GM18511 (cell line): Measurements from ENCODE around the gene PITPNC1.
"Not testable (repeated sequence)": the region's sequence is repeated elsewhere in the genome, so short reads cannot be mapped to it uniquely, and the experiment has no call there.

Source experiments
- ATAC-seq: cut with Tn5 transposase; IDR thresholded peaks from one replicate; pipeline ENCODE4 v1.9.1; 2021; ENCODE audit warnings: mild to moderate bottlenecking, moderate library complexity; ENCODE audit not compliant: unreplicated experiment

The PITPNC1 gene

GRCh38 chr17:67606896-67607604 is 230.0 kb downstream of the PITPNC1 start:
- no peak for ATAC-seq

DNA sequence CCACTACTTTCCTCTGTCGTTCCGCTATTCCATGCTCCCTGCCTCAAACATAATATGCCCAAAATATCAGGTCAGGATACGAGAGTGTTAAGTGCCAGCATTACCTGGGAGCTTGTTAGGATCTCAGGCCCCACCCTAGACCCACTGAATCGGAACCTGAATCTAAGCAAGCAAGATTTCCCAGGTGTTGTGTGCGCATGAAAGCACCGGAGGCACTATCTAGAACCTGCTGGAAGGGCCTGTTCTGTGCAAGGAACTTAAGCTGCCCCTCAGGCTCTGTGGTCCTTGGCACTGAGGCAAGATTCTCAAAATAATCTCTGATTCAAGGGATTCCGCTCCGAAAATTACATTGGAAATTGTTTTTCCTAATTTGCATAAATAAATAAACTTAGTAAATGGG is 233.0 kb downstream of the PITPNC1 start:
- ATAC-seq, result no peak

- no peak for ATAC-seq
Measured at GRCh38 chr17:67613961-67614360, 236.9 kb downstream of the PITPNC1 start.

- no peak for ATAC-seq
Measured at GRCh38 chr17:67615011-67615561, 238.0 kb downstream of the PITPNC1 start.

DNA sequence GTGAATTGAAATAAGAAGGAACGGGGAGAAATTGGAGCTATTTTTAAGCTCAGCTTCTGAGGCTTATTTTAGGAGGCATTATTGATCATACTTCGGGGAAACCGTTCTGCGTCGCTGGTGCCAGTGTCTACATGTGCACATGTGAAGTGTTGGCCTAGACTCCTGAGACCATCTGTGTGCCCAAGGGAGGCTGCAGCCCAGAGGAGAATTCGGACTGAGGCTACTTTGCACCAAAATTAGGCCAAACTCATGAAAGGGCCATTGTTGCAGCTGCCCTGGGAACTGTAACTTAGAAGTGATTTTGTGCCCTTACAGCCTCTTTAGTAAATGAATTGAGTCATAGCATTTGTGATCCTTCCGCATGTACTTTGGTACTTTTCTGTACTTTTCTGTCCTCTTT is 238.7 kb downstream of the PITPNC1 start:
- no peak for ATAC-seq

DNA sequence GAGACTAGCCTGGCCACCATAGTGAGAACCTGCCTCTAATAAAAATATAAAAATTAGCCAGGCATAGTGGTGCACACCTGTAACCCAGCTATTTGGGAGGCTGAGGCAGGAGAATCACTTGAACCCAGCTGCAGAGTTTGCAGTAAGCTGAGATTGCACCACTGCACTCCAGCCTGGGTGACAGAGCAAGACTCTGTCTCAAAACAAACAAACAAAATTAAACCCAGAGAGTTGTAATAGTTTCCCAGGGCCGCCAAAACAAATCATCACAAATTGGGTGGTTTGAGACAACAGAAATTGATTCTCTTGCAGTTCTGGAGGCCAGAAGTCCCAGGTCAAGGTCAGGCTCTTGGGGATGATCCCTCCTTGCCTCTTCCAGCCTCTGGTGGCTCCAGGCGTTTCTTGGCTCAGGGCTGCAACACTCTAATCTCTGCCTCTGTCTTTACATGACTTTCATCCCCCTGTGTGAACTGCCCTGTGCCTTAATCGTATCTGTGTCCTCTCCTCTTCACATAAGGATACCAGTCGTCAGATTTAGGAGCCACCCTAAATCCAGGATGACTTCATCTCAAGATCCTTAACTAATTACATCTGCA is 240.3 kb downstream of the PITPNC1 start:
- no peak for ATAC-seq

- no peak for ATAC-seq
Measured at GRCh38 chr17:67619555-67619954, 242.5 kb downstream of the PITPNC1 start.

GRCh38 chr17:67620088-67620487 is 243.0 kb downstream of the PITPNC1 start:
- no peak for ATAC-seq

DNA sequence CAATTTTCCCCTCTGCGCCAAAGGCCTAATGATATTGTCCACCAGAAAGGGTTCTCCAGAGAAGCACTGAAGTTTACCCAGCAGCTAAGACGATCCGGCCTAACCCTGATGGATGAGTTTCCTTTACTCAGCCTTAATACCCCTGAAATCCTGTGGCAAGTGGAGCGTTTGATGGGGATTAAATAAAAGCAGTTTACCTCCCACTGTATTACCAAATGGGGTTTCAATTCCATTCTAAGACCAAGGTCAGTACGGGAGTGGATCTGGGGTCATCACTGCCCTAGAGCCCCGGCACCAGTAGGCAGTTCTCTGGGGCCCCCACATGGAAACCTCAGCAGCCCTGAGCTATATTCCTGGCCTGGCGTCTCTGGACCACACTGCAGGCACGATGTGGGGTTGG is 243.6 kb downstream of the PITPNC1 start:
- no peak for ATAC-seq

GRCh38 chr17:67623767-67624166 is 246.7 kb downstream of the PITPNC1 start:
- ATAC-seq, result no peak

GRCh38 chr17:67624886-67625656 is 248.0 kb downstream of the PITPNC1 start:
- ATAC-seq, result no peak

DNA sequence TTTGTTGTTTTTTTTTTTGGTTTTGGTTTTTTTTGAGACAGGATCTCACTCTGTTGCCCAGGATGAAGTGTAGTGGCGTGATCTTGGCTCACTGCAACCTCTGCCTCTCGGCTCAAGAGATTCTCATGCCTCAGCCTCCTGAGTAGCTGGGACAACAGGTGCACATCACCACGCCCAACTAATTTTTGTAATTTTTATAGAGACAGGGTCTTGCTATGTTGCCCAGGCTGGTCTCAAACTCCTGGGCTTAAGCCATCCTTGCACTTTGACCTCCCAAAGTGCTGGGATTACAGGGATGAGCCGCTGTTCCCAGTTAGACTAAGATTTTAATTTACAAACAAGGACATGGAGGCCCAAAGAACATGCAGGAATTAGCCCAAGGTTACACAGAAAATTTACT is 248.9 kb downstream of the PITPNC1 start:
- no peak for ATAC-seq

DNA sequence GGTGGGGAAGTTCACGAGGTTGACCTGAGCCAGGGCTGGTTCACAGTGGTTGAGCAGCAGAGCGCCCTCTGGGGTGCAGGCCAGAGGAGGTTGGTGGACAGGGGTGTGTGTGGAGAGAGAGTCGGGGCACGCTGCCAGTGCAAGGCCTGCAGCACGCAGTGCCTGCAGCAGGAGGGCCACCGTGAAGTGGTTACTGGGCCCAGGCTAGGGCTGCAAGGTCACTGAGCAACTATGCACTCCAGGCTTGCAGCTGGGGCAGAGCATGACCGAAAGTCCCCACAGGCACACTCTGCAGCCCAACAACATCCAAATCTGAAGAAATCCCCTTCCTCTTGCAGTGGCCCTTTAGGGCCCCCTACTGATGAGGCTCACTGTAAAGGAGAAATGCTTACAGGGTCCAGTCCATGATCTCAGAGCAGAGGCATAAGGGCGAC is 251.5 kb downstream of the PITPNC1 start:
- ATAC-seq, result no peak

- ATAC-seq, result no peak
Measured at GRCh38 chr17:67629971-67630320, 252.9 kb downstream of the PITPNC1 start.

DNA sequence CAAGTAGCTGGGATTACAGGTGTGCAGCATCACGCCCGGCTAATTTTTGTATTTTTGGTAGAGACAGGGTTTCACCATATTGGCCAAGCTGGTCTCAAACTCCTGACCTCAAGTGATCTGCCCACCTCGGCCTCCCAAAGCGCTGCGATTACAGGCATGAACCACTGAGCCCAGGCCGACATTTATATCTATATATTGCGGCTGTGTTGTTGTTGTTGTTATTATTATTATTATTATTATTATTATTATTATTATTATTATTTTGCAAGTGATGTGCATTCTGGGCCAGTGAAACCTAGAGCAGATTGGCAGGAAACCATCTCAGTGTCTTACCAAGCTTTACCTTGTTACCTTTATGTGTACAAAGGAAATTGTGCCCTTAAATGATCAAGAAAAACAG is 253.8 kb downstream of the PITPNC1 start:
- not testable (repeated sequence) for ATAC-seq

DNA sequence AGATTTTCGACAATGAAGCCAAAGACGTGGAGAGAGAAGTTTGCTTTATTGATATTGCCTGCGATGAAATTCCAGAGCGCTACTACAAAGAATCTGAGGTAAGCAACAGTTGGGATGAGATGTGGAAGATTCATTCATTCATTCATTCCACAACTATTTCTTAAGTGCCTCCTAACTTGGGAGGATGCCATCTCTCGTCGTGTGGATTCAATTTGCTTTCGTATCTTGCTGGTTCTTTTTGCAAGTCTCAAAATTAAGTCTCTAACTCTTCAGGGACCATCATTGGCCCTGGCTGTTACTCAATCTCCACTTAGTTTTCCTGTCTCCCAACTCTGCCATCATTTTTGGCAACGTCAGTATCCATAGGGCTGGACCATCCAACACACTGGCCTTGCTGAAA is 255.1 kb downstream of the PITPNC1 start:
- ATAC-seq, result no peak

DNA sequence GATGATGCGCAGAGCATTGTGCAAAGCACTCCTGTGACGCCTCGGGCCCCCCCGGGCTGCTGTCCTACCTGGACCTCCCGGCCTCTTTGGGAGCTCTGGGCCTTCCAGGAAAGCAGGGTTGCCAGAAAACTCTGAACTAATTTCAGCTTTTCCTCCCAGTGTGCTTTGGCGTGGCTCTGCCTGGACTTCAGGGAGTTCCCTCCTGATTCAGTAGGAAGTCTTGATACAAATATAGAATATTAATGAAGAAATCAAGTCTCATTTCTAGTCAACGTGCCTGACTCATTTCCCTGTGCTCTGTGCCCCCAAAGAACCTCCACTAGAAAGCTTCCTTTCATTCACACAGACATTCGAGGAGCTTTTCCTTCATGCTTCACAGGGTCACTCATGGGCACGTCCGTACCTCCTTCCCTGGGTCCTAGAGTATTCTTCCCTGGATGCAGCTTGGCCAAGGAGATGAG is 256.7 kb downstream of the PITPNC1 start:
- no peak for ATAC-seq

- no peak for ATAC-seq
Measured at GRCh38 chr17:67635681-67636080, 258.6 kb downstream of the PITPNC1 start.

DNA sequence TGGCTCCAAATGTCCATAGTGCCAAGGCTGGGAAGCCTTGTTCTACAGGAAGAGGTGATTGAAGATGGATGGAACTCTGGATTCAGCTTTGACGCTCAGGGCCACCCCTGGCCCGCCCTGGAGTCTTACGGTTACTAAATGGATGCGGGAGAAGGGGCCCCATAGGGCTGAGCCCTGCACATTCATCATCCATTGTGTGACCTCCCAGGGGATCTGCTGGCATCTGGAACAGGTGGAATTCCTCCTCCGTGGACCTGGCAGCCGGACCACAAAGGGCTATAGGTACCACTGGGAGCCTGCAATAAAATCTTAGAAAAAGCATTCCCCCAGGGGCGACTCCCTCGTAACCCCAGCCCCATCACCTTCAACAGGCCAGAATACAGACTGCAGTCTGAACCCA is 259.2 kb downstream of the PITPNC1 start:
- ATAC-seq, result no peak

DNA sequence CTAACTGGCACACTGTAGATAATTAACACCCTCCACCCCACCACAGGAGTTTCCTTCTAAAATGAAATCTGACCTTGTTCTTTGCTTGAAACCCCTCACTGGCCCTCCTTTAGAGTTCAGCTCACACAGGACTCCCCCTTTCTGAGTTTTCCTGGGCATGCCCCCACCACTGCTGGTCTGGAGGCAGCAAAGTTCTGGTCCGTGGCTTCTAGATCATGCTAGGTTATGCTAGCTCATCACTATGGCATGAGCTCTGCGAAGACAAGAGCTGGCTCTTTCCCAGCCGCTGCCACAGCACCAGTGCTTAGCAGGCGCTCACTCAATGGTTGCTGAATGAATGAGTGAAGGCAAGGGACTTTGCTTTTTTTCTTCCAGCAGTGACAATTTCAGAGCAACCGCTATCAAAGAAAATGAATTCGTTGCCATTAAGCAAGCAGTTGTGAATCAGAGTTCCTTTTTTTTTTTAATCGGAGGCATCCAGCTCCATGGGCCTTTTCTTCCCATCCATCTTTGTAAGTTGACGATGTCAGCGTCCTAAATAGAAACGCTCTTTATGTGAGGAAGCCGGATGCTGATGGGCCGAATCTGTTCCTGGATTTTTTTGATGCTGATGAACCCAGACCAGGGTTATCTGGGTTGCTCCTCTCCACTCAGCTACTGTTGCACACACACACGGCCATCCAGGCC is 259.9 kb downstream of the PITPNC1 start:
- no peak for ATAC-seq
